ENCODE measurements around the gene NUP133.

DNA sequence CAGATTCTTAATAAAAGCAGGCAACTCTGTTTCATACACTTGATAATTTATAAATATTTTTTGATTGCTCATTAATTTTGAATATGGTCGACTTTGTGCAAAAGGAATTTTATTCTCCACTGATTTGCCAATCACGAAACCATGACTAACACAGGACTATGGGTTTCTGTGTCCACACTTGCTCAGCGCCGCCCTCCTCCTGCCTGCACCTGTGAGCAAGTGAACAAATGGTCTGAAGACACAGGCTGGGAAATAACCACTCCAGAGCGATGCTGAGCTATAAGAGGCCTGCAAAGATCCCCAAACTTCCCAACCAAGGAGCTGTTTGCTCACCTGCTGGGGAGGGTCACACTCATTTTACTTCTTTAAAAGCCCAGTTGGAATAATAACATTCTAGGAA lies 30.8 kb upstream of the NUP133 start:
- TF ChIP-seq, protein P1, sequence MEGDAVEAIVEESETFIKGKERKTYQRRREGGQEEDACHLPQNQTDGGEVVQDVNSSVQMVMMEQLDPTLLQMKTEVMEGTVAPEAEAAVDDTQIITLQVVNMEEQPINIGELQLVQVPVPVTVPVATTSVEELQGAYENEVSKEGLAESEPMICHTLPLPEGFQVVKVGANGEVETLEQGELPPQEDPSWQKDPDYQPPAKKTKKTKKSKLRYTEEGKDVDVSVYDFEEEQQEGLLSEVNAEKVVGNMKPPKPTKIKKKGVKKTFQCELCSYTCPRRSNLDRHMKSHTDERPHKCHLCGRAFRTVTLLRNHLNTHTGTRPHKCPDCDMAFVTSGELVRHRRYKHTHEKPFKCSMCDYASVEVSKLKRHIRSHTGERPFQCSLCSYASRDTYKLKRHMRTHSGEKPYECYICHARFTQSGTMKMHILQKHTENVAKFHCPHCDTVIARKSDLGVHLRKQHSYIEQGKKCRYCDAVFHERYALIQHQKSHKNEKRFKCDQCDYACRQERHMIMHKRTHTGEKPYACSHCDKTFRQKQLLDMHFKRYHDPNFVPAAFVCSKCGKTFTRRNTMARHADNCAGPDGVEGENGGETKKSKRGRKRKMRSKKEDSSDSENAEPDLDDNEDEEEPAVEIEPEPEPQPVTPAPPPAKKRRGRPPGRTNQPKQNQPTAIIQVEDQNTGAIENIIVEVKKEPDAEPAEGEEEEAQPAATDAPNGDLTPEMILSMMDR (IDR thresholded peaks at IDR 0.05; ENCODE audit: insufficient read depth, low read length, poor library complexity, severe bottlenecking) = no peak
- TF ChIP-seq EZH2phosphoT487 (conservative IDR thresholded peaks at IDR 0.05; ENCODE audit: low read length) = no peak
